Transverse colon (tissue), 4 donors: Measurements from ENCODE around the gene RNF144A. TPM values are rescaled to one million over a fixed set of nuclear protein-coding genes. Genes with fewer than 3 reads are reported as not detected.

ENCODE experiments used
- DNase-seq: peaks from one replicate; pipeline ENCODE4 v3.0.0-alpha.2; 2019
- H3K27ac ChIP-seq, 4 donors: fragments of 200-600 bp; sonication (generic); 2 replicates each; pipeline ENCODE4 v1.5.1; 2016 to 2018; ENCODE audit warnings: inconsistent platforms in 4 of 4
- H3K27me3 ChIP-seq: fragments of 200-600 bp; sonication (generic); 2 replicates; pipeline ENCODE4 v1.5.1; 2017; ENCODE audit warnings: inconsistent platforms
- H3K36me3 ChIP-seq, 4 donors: fragments of 200-600 bp; sonication (generic); 2 replicates each; pipeline ENCODE4 v1.5.1; 2017 to 2019; ENCODE audit warnings: inconsistent platforms in 4 of 4
- H3K4me1 ChIP-seq, 4 donors: fragments of 200-600 bp; sonication (generic); 2 replicates each; pipeline ENCODE4 v1.5.1; 2017 to 2020; ENCODE audit warnings: inconsistent platforms in 4 of 4
- H3K4me3 ChIP-seq, 4 donors: fragments of 200-600 bp; sonication (generic); 1 replicate in 1 of 4; 2 replicates in 3 of 4; pipeline versions ENCODE4 v1.5.1 to v1.6.1; 2017 to 2019; ENCODE audit warnings: inconsistent platforms in 4 of 4
- H3K9me3 ChIP-seq, 2 donors: fragments of 200-600 bp; sonication (generic); 2 replicates each; pipeline ENCODE4 v1.5.1; 2017 to 2019; ENCODE audit warnings: inconsistent platforms in 2 of 2
- EP300 ChIP-seq: sonication (generic); formaldehyde crosslinking; IDR thresholded peaks from one replicate; pipeline ENCODE4 v1.6.1; 2017; ENCODE audit warnings: antibody characterized with exemption, low read depth
- POLR2A ChIP-seq: fragments of 450-650 bp; IDR thresholded peaks from one replicate; pipeline ENCODE4 v1.6.1; 2016; ENCODE audit warnings: antibody characterized with exemption, mild to moderate bottlenecking, moderate library complexity
- POLR2AphosphoS5 ChIP-seq, 3 donors: sonication (generic); formaldehyde crosslinking; IDR thresholded peaks; one replicate each; pipeline ENCODE4 v1.6.1; 2016; ENCODE audit warnings: antibody characterized with exemption in 3 of 3
- WGBS, 2 donors: methylation state at CpG; one replicate each; pipeline ENCODE4 v1.1.5; 2018; ENCODE audit warnings: low coverage in 1 of 2; 5-methylcytosine and 5-hydroxymethylcytosine counted together
- in situ Hi-C, 4 donors: fragments of 200-750 bp; cut with MboI; loops; one replicate each; pipeline versions ENCODE4 v1.15.0 to v1.15.1; 2017; ENCODE audit warnings: low sequenced_read_pairs in 3 of 4, low pct_ligation_motif_present in 1 of 4, low pct_unique_long_range_greater_than_20kb in 1 of 4
- intact Hi-C: fragments of 100-400 bp; cut with DNase I; formaldehyde crosslinking; loops from one replicate; pipeline ENCODE4 v1.15.1; 2023; ENCODE audit warnings: low total_unique reads
- total RNA-seq, 4 donors: library from RNA; depleted of rRNA; stranded (reverse); fragments of >200 nt; gene quantifications; one replicate each; pipeline ENCODE4 v1.1.0, GENCODE V29; 2016
- TF ChIP-seq, protein P1 (sequence below), 5 experiments: fragments of 200-600 bp in 3 of 5; fragments of 450-650 bp in 2 of 5; sonication (generic) in 3 of 5; IDR thresholded peaks; 1 replicate in 2 of 5; 2 replicates in 3 of 5; pipeline ENCODE4 v1.5.1; 2016 to 2017; ENCODE audit warnings: antibody characterized with exemption in 5 of 5, inconsistent platforms in 3 of 5, mild to moderate bottlenecking in 2 of 5, moderate library complexity in 1 of 5

The RNF144A gene
- total RNA-seq, 4 donors from 2014 or later: 24.0 to 145 (median 83.0) TPM

DNA sequence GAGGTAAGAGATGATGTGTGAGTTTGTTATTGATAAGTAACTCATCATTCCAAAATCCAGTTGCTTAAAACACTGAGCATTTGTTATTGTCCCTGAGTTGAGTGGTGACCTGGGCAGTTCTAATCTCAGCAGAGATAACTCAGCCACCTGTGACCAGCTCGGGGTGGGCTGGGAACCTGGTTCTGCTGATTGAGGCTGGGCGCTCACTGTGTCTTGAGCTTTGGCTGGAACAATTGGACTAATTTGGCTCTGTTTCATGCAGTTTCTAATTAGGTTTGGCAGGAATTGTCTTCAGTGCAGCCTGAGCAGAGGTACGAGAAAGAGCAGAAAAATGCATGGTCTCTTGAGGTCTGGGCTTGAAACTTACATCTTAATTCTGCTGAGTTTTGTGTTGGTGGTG, 144.7 kb downstream of the RNF144A start:
- 89 to 100% methylated on average over 3 of the region's 3 CpGs for WGBS, 2 donors
- H3K4me1 ChIP-seq: no peaks in the 10 kb centered on the region
- intact Hi-C loops (no loop called here), in situ Hi-C loops (no loop called here)
- peak overlapping the region in 2 of 4 donors; percentile 38 to 41 for H3K27ac ChIP-seq
- no peaks in the 10 kb centered on the region for H3K36me3 ChIP-seq
- no peak overlapping the region for H3K4me3 ChIP-seq
- DNase-seq: no peak
- H3K9me3 ChIP-seq: no peaks in the 10 kb centered on the region
- no peaks in the 10 kb centered on the region for H3K27me3 ChIP-seq
- TF ChIP-seq, protein P1, sequence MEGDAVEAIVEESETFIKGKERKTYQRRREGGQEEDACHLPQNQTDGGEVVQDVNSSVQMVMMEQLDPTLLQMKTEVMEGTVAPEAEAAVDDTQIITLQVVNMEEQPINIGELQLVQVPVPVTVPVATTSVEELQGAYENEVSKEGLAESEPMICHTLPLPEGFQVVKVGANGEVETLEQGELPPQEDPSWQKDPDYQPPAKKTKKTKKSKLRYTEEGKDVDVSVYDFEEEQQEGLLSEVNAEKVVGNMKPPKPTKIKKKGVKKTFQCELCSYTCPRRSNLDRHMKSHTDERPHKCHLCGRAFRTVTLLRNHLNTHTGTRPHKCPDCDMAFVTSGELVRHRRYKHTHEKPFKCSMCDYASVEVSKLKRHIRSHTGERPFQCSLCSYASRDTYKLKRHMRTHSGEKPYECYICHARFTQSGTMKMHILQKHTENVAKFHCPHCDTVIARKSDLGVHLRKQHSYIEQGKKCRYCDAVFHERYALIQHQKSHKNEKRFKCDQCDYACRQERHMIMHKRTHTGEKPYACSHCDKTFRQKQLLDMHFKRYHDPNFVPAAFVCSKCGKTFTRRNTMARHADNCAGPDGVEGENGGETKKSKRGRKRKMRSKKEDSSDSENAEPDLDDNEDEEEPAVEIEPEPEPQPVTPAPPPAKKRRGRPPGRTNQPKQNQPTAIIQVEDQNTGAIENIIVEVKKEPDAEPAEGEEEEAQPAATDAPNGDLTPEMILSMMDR (IDR thresholded peaks at IDR 0.05): no peak
- TF ChIP-seq POLR2A (no peak), POLR2AphosphoS5 (IDR thresholded peaks at IDR 0.05) (no peak), EP300 (no peak)

DNA sequence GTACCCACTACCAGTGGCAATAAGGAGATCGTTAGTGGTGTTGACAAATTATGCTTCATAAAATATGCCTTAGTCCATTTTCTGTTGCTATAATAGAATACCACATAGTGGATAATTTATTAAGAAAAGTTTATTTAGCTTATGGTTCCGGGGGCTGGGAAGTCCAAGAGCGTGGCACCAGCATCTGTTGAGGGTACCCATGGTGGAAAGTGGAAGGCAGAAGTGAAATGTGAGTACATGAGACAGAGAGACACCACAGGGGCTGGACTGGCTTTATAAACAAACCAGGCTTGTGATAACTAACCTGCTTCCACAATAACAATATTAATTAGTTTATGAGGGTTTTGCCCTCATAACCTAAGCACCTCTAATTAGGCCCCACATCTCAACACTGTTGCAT, 146.6 kb downstream of the RNF144A start:
- Histone ChIP-seq H3K4me3 (no peak overlapping the region), H3K4me1 (no peaks in the 10 kb centered on the region), H3K27ac (no peak overlapping the region), H3K9me3 (no peaks in the 10 kb centered on the region), H3K27me3 (no peaks in the 10 kb centered on the region), H3K36me3 (no peaks in the 10 kb centered on the region)
- DNase-seq: no peak
- in situ Hi-C loops (no loop called here), intact Hi-C loops (no loop called here)
- 80 to 97% methylated on average over 3 of the region's 3 CpGs for WGBS, 2 donors
- no peak for TF ChIP-seq EP300
- TF ChIP-seq POLR2A: no peak
- TF ChIP-seq POLR2AphosphoS5 (IDR thresholded peaks at IDR 0.05): no peak
- TF ChIP-seq, protein P1 (IDR thresholded peaks at IDR 0.05): no peak

DNA sequence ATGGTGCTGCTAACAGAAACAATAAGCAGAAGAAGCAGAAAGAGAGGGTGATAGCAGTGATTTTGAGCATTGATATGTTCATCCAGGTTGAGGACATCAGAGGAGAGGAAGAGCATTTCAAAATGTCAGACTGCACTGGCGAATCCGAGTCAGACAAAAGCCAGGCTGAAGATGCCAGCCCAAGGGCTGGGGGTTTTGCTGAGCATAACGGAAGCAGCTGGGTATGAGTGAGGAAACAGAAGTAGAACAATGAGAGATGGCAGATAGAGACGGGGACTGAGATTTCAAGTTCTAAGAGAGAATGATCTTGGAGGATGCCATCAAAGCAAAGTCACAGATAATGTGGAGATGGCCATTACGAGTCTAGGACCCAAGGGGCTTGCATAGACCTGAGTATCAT, 151.2 kb downstream of the RNF144A start:
- Histone ChIP-seq H3K27ac (no peak overlapping the region), H3K36me3 (no peaks in the 10 kb centered on the region), H3K9me3 (no peaks in the 10 kb centered on the region), H3K4me3 (no peak overlapping the region), H3K4me1 (no peaks in the 10 kb centered on the region), H3K27me3 (no peaks in the 10 kb centered on the region)
- no peak for TF ChIP-seq POLR2AphosphoS5 (IDR thresholded peaks at IDR 0.05)
- no peak for TF ChIP-seq POLR2A
- TF ChIP-seq, protein P1 (IDR thresholded peaks at IDR 0.05): no peak
- no peak for TF ChIP-seq EP300
- no peak for DNase-seq
- intact Hi-C loops (no loop called here), in situ Hi-C loops (no loop called here)
- WGBS, 2 donors: 87 to 97% methylated on average over 4 to 5 of the region's 5 CpGs

DNA sequence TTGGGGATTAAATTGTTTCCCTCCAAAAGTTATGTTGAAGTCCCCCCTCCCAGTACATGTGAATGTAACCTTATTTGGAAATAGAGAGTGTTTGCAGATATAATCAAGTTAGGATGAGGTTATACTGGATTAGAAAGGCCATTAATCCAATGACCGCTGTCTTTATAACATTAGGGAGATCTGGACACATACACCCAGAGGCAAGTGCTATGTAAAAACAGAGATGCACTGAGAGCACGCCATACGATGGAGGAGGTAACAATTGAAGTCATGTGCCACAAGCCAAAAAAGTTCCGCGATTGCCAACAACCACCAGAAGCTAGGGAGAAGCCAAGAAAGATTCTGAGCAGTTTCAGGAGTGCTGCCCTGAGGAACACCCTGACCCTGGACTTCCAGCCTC, 153.3 kb downstream of the RNF144A start:
- 76 to 100% methylated on average over 3 to 5 of the region's 5 CpGs for WGBS, 2 donors
- in situ Hi-C loops: no loop called here
- Histone ChIP-seq H3K4me1 (no peaks in the 10 kb centered on the region), H3K36me3 (no peaks in the 10 kb centered on the region), H3K9me3 (no peaks in the 10 kb centered on the region), H3K4me3 (no peak overlapping the region), H3K27me3 (no peaks in the 10 kb centered on the region), H3K27ac (no peak overlapping the region)
- DNase-seq: no peak
- TF ChIP-seq POLR2AphosphoS5 (IDR thresholded peaks at IDR 0.05) (no peak), EP300 (no peak), POLR2A (no peak)
- TF ChIP-seq, protein P1 (IDR thresholded peaks at IDR 0.05): no peak
- intact Hi-C loops: no loop called here
